WTC11 (cell line): ENCODE results near the gene CRYZL1. TPM values are rescaled to one million over a fixed set of nuclear protein-coding genes. Genes with fewer than 3 reads are reported as not detected.
A peak's percentile ranks its signal among the peaks of the same experiment; 100 is the strongest.

Source experiments
- ATAC-seq: fragments of 200-7000 bp; cut with Tn5 transposase; 2 replicates; pipeline ENCODE4 v1.10.0; 2021; ENCODE audit warnings: mild to moderate bottlenecking, moderate library complexity
- CTCF ChIA-PET: fragments of 300-600 bp; sonication (Branson Sonifier 250); formaldehyde crosslinking; loops from one replicate; lab custom pipeline; 2021; ENCODE audit warnings: antibody characterized with exemption; lab: Charles Lee
- POLR2A ChIA-PET: fragments of 350-600 bp; sonication (Branson Sonifier 250); formaldehyde crosslinking; loops from one replicate; lab custom pipeline; 2021; ENCODE audit warnings: antibody characterized with exemption; lab: Charles Lee
- DNase-seq: peaks from one replicate; pipeline ENCODE4 v3.0.0; 2021; ENCODE audit warnings: low spot score
- H3K27ac Mint-ChIP-seq: 2 replicates; pipeline ENCODE4 v1.8.0; 2021; ENCODE audit warnings: mixed read lengths
- H3K27me3 Mint-ChIP-seq: 2 replicates; pipeline ENCODE4 v1.8.0; 2021; ENCODE audit warnings: low read depth, mild to moderate bottlenecking, moderate library complexity, mixed read lengths
- H3K36me3 Mint-ChIP-seq: 2 replicates; pipeline ENCODE4 v1.8.0; 2021; ENCODE audit warnings: mixed read lengths
- H3K4me1 Mint-ChIP-seq: 2 replicates; pipeline ENCODE4 v1.8.0; 2022; ENCODE audit warnings: mixed read lengths
- H3K4me3 Mint-ChIP-seq: 2 replicates; pipeline ENCODE4 v1.8.0; 2021; ENCODE audit warnings: mild to moderate bottlenecking, moderate library complexity, mixed read lengths
- H3K9me3 Mint-ChIP-seq: 2 replicates; pipeline ENCODE4 v1.8.0; 2021; ENCODE audit warnings: mixed read lengths
- CREM ChIP-seq: sonication (generic); formaldehyde crosslinking; IDR thresholded peaks from 2 replicates; pipeline ENCODE4 v1.8.1; 2022; ENCODE audit warnings: mild to moderate bottlenecking, missing genetic modification reagents, moderate library complexity
- E2F5 ChIP-seq: sonication (generic); formaldehyde crosslinking; IDR thresholded peaks from 2 replicates; pipeline ENCODE4 v1.8.1; 2022; ENCODE audit warnings: mild to moderate bottlenecking, moderate library complexity, missing genetic modification reagents
- ERG ChIP-seq: fragments of 250-450 bp; sonication (Bioruptor Pico); IDR thresholded peaks from 2 replicates; pipeline ENCODE4 v1.8.0; 2021; ENCODE audit warnings: mild to moderate bottlenecking
- ETV6 ChIP-seq: sonication (generic); formaldehyde crosslinking; IDR thresholded peaks from 2 replicates; pipeline ENCODE4 v1.8.1; 2022; ENCODE audit warnings: mild to moderate bottlenecking, missing genetic modification reagents
- FOXJ3 ChIP-seq: sonication (generic); formaldehyde crosslinking; IDR thresholded peaks from 2 replicates; pipeline ENCODE4 v1.9.0; 2021; ENCODE audit warnings: missing genetic modification reagents, mild to moderate bottlenecking, borderline replicate concordance
- FOXK1 ChIP-seq: sonication (generic); formaldehyde crosslinking; IDR thresholded peaks from 2 replicates; pipeline ENCODE4 v1.8.0; 2022; ENCODE audit warnings: mild to moderate bottlenecking, moderate library complexity, missing genetic modification reagents
- GRHL2 ChIP-seq: fragments of 250-450 bp; sonication (Bioruptor Pico); IDR thresholded peaks from 2 replicates; pipeline ENCODE4 v1.8.0; 2022; ENCODE audit warnings: mild to moderate bottlenecking, moderate library complexity; ENCODE audit not compliant: insufficient replicate concordance, severe bottlenecking
- HMGXB4 ChIP-seq: sonication (generic); formaldehyde crosslinking; IDR thresholded peaks from 2 replicates; pipeline ENCODE4 v1.8.1; 2023; ENCODE audit warnings: mild to moderate bottlenecking, moderate library complexity, missing genetic modification reagents
- IRF2 ChIP-seq: sonication (generic); formaldehyde crosslinking; IDR thresholded peaks from 2 replicates; pipeline ENCODE4 v1.8.0; 2022; ENCODE audit warnings: low read depth, missing genetic modification reagents, borderline replicate concordance
- MAX ChIP-seq: sonication (generic); formaldehyde crosslinking; IDR thresholded peaks from 2 replicates; pipeline ENCODE4 v1.8.0; 2022; ENCODE audit warnings: mild to moderate bottlenecking, missing genetic modification reagents
- MLX ChIP-seq: sonication (generic); formaldehyde crosslinking; IDR thresholded peaks from 2 replicates; pipeline ENCODE4 v1.8.1; 2023; ENCODE audit warnings: mild to moderate bottlenecking, missing genetic modification reagents, moderate library complexity
- PRRX2 ChIP-seq: fragments of 250-450 bp; sonication (Bioruptor Pico); IDR thresholded peaks from 2 replicates; pipeline ENCODE4 v1.8.0; 2021; ENCODE audit warnings: mild to moderate bottlenecking
- SP1 ChIP-seq: sonication (generic); formaldehyde crosslinking; conservative IDR thresholded peaks from 2 replicates; pipeline ENCODE4 v1.8.1; 2022; ENCODE audit warnings: missing genetic modification reagents
- TCF7 ChIP-seq: sonication (generic); formaldehyde crosslinking; IDR thresholded peaks from 2 replicates; pipeline ENCODE4 v1.8.0; 2022; ENCODE audit warnings: mild to moderate bottlenecking, low read depth, missing genetic modification reagents, moderate library complexity
- TEAD1 ChIP-seq: sonication (generic); formaldehyde crosslinking; IDR thresholded peaks from 2 replicates; pipeline ENCODE4 v1.8.0; 2022; ENCODE audit warnings: mild to moderate bottlenecking, missing genetic modification reagents
- TP53 ChIP-seq: sonication (generic); formaldehyde crosslinking; IDR thresholded peaks from 2 replicates; pipeline ENCODE4 v1.8.1; 2023; ENCODE audit warnings: mild to moderate bottlenecking, missing genetic modification reagents
- USF2 ChIP-seq: sonication (generic); formaldehyde crosslinking; IDR thresholded peaks from 2 replicates; pipeline ENCODE4 v1.8.1; 2023; ENCODE audit warnings: mild to moderate bottlenecking, missing genetic modification reagents, moderate library complexity
- ZNF121 ChIP-seq: sonication (generic); formaldehyde crosslinking; IDR thresholded peaks from 2 replicates; pipeline ENCODE4 v1.8.0; 2023; ENCODE audit warnings: missing genetic modification reagents
- ZNF317 ChIP-seq: sonication (generic); formaldehyde crosslinking; IDR thresholded peaks from 2 replicates; pipeline ENCODE4 v1.8.1; 2023; ENCODE audit warnings: low read depth, mild to moderate bottlenecking, moderate library complexity, missing genetic modification reagents, borderline replicate concordance
- ZNF396 ChIP-seq: fragments of 250-450 bp; sonication (Bioruptor Pico); IDR thresholded peaks from 2 replicates; pipeline ENCODE4 v1.8.0; 2021; ENCODE audit warnings: mild to moderate bottlenecking, moderate library complexity, borderline replicate concordance
- ZNF416 ChIP-seq: fragments of 250-450 bp; sonication (Bioruptor Pico); IDR thresholded peaks from 2 replicates; pipeline ENCODE4 v1.9.0; 2021; ENCODE audit warnings: mild to moderate bottlenecking, inconsistent platforms
- ZNF512 ChIP-seq: sonication (generic); formaldehyde crosslinking; IDR thresholded peaks from 2 replicates; pipeline ENCODE4 v1.8.1; 2022; ENCODE audit warnings: missing genetic modification reagents, borderline replicate concordance
- ZNF671 ChIP-seq: fragments of 250-450 bp; sonication (Bioruptor Pico); IDR thresholded peaks from 2 replicates; pipeline ENCODE4 v1.8.0; 2021; ENCODE audit warnings: mild to moderate bottlenecking
- total RNA-seq: library from RNA; stranded (reverse); gene quantifications from 3 replicates; pipeline ENCODE4 v1.2.3, GENCODE V29; 2021

Gene CRYZL1
- total RNA-seq, 1 experiment from 2014 or later, result 21.9 TPM

GRCh38 chr21:33608559-33608958 lies 33.0 kb downstream of the CRYZL1 start:
- Mint-ChIP-seq H3K4me3 (no peak overlapping the region), H3K36me3 (peaks cover 9% of the 10 kb centered on the region), H3K27me3 (no peaks in the 10 kb centered on the region), H3K4me1 (no peaks in the 10 kb centered on the region), H3K27ac (no peak overlapping the region), H3K9me3 (no peaks in the 10 kb centered on the region)
- no peak for TF ChIP-seq ZNF396 (CRISPR knock-in tag)
- no peak for TF ChIP-seq ZNF671 (CRISPR knock-in tag)
- no peak for TF ChIP-seq ZNF317
- no peak for TF ChIP-seq PRRX2
- DNase-seq (no peak), ATAC-seq (no peak)
- POLR2A ChIA-PET, result no interaction called here
- CTCF ChIA-PET, result no interaction called here

GRCh38 chr21:33598051-33598450 lies 43.5 kb downstream of the CRYZL1 start:
- Mint-ChIP-seq H3K9me3 (peaks cover 3% of the 10 kb centered on the region; the same call in 1 of the 2 replicates), H3K27ac (no peak overlapping the region), H3K36me3 (peaks cover 27% of the 10 kb centered on the region), H3K27me3 (no peaks in the 10 kb centered on the region), H3K4me1 (no peaks in the 10 kb centered on the region), H3K4me3 (no peak overlapping the region)
- ChIA-PET CTCF (no interaction called here), POLR2A (interaction anchor here (0.7 kb wide), 1 partner anchor 399 kb away, joined by 4 read pairs; no protein-coding TSS in a partner anchor)
- TF ChIP-seq TEAD1 (CRISPR knock-in tag) (no peak), TP53 (CRISPR knock-in tag) (no peak), ZNF121 (CRISPR knock-in tag) (no peak), TCF7 (no peak), GRHL2 (CRISPR knock-in tag) (no peak)
- no peak for ATAC-seq
- no peak for DNase-seq

- peak within 1 kb of the TSS; percentile 62 for H3K27ac Mint-ChIP-seq
- peaks cover 3% of the 10 kb centered on the region; the same call in 1 of the 2 replicates for H3K9me3 Mint-ChIP-seq
- ChIA-PET POLR2A (interaction anchor here (0.7 to 1.5 kb wide), 9 partner anchors 11 to 109 kb away, joined by 3 to 12 read pairs (median 3); partner anchors contain the start of genes DNAJC28, ITSN1, SON and TMEM50B), CTCF (interaction anchor here (0.5 to 7.5 kb wide), 11 partner anchors 11 to 622 kb away, joined by 3 to 94 read pairs (median 3); partner anchors contain the start of gene IL10RB)
- peaks cover 16% of the 10 kb centered on the region for H3K36me3 Mint-ChIP-seq
- H3K4me3 Mint-ChIP-seq, result peak within 1 kb of the TSS; percentile 85
- peak; percentile 94 for ATAC-seq
- H3K27me3 Mint-ChIP-seq, result no peaks in the 10 kb centered on the region
- peak; percentile 87 for DNase-seq
- peaks cover 23% of the 10 kb centered on the region for H3K4me1 Mint-ChIP-seq
- no peak for TF ChIP-seq USF2 (CRISPR knock-in tag)
- no peak for TF ChIP-seq ZNF512 (CRISPR knock-in tag)
- TF ChIP-seq HMGXB4 (CRISPR knock-in tag), result peak; percentile 21; the same call in 1 of the 2 replicates
- 0 out of 2 replicates have a peak, but pooled peaks have one; percentile 41 for TF ChIP-seq ERG
- 0 out of 2 replicates have a peak, but pooled peaks have one; percentile 31 for TF ChIP-seq TEAD1 (CRISPR knock-in tag)
- TF ChIP-seq E2F5 (CRISPR knock-in tag), result peak; percentile 94
- TF ChIP-seq ZNF416 (CRISPR knock-in tag), result 0 out of 2 replicates have a peak, but pooled peaks have one; percentile 34
- no peak for TF ChIP-seq FOXJ3 (CRISPR knock-in tag)
- peak; percentile 46; the same call in 1 of the 2 replicates for TF ChIP-seq MAX (CRISPR knock-in tag)
- TF ChIP-seq TP53 (CRISPR knock-in tag), result peak; percentile 64; the same call in 1 of the 2 replicates
- TF ChIP-seq ETV6 (CRISPR knock-in tag), result peak; percentile 61; the same call in 1 of the 2 replicates
- no peak for TF ChIP-seq MLX (CRISPR knock-in tag)
- 0 out of 2 replicates have a peak, but pooled peaks have one; percentile 40 for TF ChIP-seq CREM (CRISPR knock-in tag)
- peak; percentile 61; the same call in 1 of the 2 replicates for TF ChIP-seq FOXK1 (CRISPR knock-in tag)
- peak; percentile 79 for TF ChIP-seq SP1
- no peak for TF ChIP-seq IRF2 (CRISPR knock-in tag)
Observed at GRCh38 chr21:33588485-33589335, 52.8 kb downstream of the CRYZL1 start, which contains the start of gene DONSON. Gene DONSON (minus strand): TSS chr21:33588684. CDS start chr21:33588641, 43 bp downstream.
